HepG2 (cell line): ENCODE results near the gene PTPRD. TPM values are rescaled to one million over a fixed set of nuclear protein-coding genes. Genes with fewer than 3 reads are reported as not detected.

Experiments
- ATAC-seq: fragments of 200-7000 bp; cut with Tn5 transposase; 3 replicates; pipeline ENCODE4 v1.9.1; 2020; ENCODE audit warnings: mild to moderate bottlenecking, moderate library complexity
- BruUV-seq: library from RNA; stranded (reverse); fragments of 400-500 nt; replicated peaks from 2 replicates; lab custom pipeline; 2021; lab: Mats Ljungman, UMichigan
- CTCF ChIA-PET: fragments of 300-600 bp; formaldehyde crosslinking; extraction: SDS; loops from one replicate; lab custom pipeline; 2021; ENCODE audit warnings: low total read pairs, inconsistent platforms, low intra/inter-chr PET ratio; lab: Yijun Ruan, JAX
- POLR2A ChIA-PET: fragments of 350-600 bp; sonication (Branson Sonifier 250); formaldehyde crosslinking; loops from one replicate; lab custom pipeline; 2020; ENCODE audit warnings: antibody characterized with exemption, inconsistent platforms; lab: Yijun Ruan, JAX
- DNase-seq: peaks from one replicate; pipeline ENCODE4 v3.0.0-alpha.2; 2015; ENCODE audit warnings: low spot score
- FAIRE-seq: peaks from 3 replicates; lab custom pipeline; 2011; peaks lifted over from hg19 to GRCh38; lab: Jason Lieb, UNC
- H2AFZ ChIP-seq: one replicate; pipeline ENCODE4 v1.6.1; 2011; ENCODE audit warnings: low read length, inconsistent platforms
- H3K27ac ChIP-seq: fragments of 300-600 bp; 3 replicates; pipeline ENCODE4 v1.8.0; 2011; ENCODE audit warnings: mixed run types, mild to moderate bottlenecking, mixed read lengths, low read length, inconsistent platforms; ENCODE audit not compliant: insufficient read depth; ENCODE audit errors: extremely low read length
- H3K27me3 ChIP-seq, 2 experiments: fragments of 200-600 bp in 1 of 2; 2 replicates in 1 of 2; 3 replicates in 1 of 2; pipeline versions ENCODE4 v1.6.0 to v1.8.0; 2011; ENCODE audit warnings: low read length in 2 of 2, mild to moderate bottlenecking in 2 of 2, moderate library complexity in 2 of 2, inconsistent platforms in 1 of 2; ENCODE audit not compliant: insufficient read depth in 2 of 2, control insufficient read depth in 1 of 2
- H3K36me3 ChIP-seq, 2 experiments: fragments of 200-600 bp in 1 of 2; replicated peaks in 1 of 2; 2 replicates in 1 of 2; 3 replicates in 1 of 2; pipeline versions ENCODE4 v1.5.1 to v1.8.0; 2011; ENCODE audit warnings: low read length in 2 of 2, inconsistent platforms in 1 of 2; ENCODE audit not compliant: insufficient read depth in 2 of 2, control insufficient read depth in 1 of 2
- H3K4me1 ChIP-seq: 2 replicates; pipeline ENCODE4 v1.5.1; 2012; ENCODE audit warnings: low read length, inconsistent platforms; ENCODE audit not compliant: insufficient read depth
- H3K4me2 ChIP-seq: 2 replicates; pipeline ENCODE4 v1.6.0; 2011; ENCODE audit warnings: low read depth, low read length, inconsistent platforms
- H3K4me3 ChIP-seq, 3 experiments: fragments of 200-600 bp in 1 of 3; sonication (generic), shearing (Covaris generic) in 1 of 3; replicated peaks in 1 of 3; 2 replicates each; pipeline ENCODE4 v1.5.1; 2011 to 2016; ENCODE audit warnings: low read length in 3 of 3, inconsistent platforms in 2 of 3, low read depth in 2 of 3, mild to moderate bottlenecking in 2 of 3, control low read depth in 1 of 3, mixed read lengths in 1 of 3; ENCODE audit not compliant: insufficient read depth in 1 of 3
- H3K79me2 ChIP-seq: one replicate; pipeline ENCODE4 v1.6.1; 2011; ENCODE audit warnings: low read length, inconsistent platforms; ENCODE audit not compliant: insufficient read depth
- H3K9ac ChIP-seq: 2 replicates; pipeline ENCODE4 v1.6.0; 2011; ENCODE audit warnings: mild to moderate bottlenecking, low read depth, low read length, inconsistent platforms; ENCODE audit not compliant: insufficient read depth
- H3K9me3 ChIP-seq: 2 replicates; pipeline ENCODE4 v1.5.1; 2012; ENCODE audit warnings: mild to moderate bottlenecking, low read length
- H4K20me1 ChIP-seq: 2 replicates; pipeline ENCODE4 v1.6.0; 2011; ENCODE audit warnings: inconsistent platforms, mild to moderate bottlenecking, low read length, moderate library complexity; ENCODE audit not compliant: insufficient read depth
- FOSL2 ChIP-seq: sonication (generic); formaldehyde crosslinking; IDR thresholded peaks from 2 replicates; pipeline ENCODE4 v1.4.0; 2020; ENCODE audit warnings: missing genetic modification reagents
- HDAC2 ChIP-seq: sonication (generic); formaldehyde crosslinking; IDR thresholded peaks from 2 replicates; pipeline ENCODE4 v1.4.0; 2020; ENCODE audit warnings: missing genetic modification reagents
- IRF1 ChIP-seq: sonication (generic); formaldehyde crosslinking; IDR thresholded peaks from 2 replicates; pipeline ENCODE4 v1.4.0; 2020; ENCODE audit warnings: low read depth, mild to moderate bottlenecking, missing genetic modification reagents
- KLF12 ChIP-seq: sonication (generic); formaldehyde crosslinking; IDR thresholded peaks from 2 replicates; pipeline ENCODE4 v1.4.0; 2020; ENCODE audit warnings: missing genetic modification reagents, borderline replicate concordance
- KLF6 ChIP-seq: IDR thresholded peaks from 2 replicates; pipeline ENCODE4 v1.8.0; 2016; ENCODE audit warnings: missing biosample characterization, missing genetic modification reagents
- NFIC ChIP-seq: IDR thresholded peaks from 2 replicates; pipeline ENCODE4 v1.6.1; 2012; ENCODE audit warnings: mild to moderate bottlenecking, low read length, inconsistent platforms
- SMARCE1 ChIP-seq: fragments of 450-650 bp; IDR thresholded peaks from 2 replicates; pipeline ENCODE4 v1.6.1; 2017; ENCODE audit warnings: borderline replicate concordance
- SRF ChIP-seq: IDR thresholded peaks from 2 replicates; pipeline ENCODE4 v1.6.1; 2011; ENCODE audit warnings: mild to moderate bottlenecking, low read depth, low read length, moderate library complexity
- SRSF1 ChIP-seq: fragments of 200-400 bp; formaldehyde crosslinking; optimal IDR thresholded peaks from 2 replicates; pipeline ENCODE3; 2017; ENCODE audit warnings: mild to moderate bottlenecking, low read depth, low read length, moderate library complexity
- TSC22D2 ChIP-seq: sonication (generic); formaldehyde crosslinking; IDR thresholded peaks from 2 replicates; pipeline ENCODE4 v1.5.1; 2020; ENCODE audit warnings: missing genetic modification reagents, mild to moderate bottlenecking, borderline replicate concordance
- YEATS4 ChIP-seq: sonication (generic); formaldehyde crosslinking; IDR thresholded peaks from 2 replicates; pipeline ENCODE4 v1.4.0; 2020; ENCODE audit warnings: missing genetic modification reagents, borderline replicate concordance
- YY1 ChIP-seq: IDR thresholded peaks from 2 replicates; pipeline ENCODE4 v1.6.1; 2011; ENCODE audit warnings: low read length, low read depth, moderate library complexity, mild to moderate bottlenecking; ENCODE audit not compliant: insufficient read depth, insufficient replicate concordance
- ZHX2 ChIP-seq, 2 experiments: sonication (generic) in 1 of 2; formaldehyde crosslinking in 1 of 2; IDR thresholded peaks; 2 replicates each; pipeline versions ENCODE4 v1.6.1 to v1.9.0; 2014 to 2022; ENCODE audit warnings: antibody characterized with exemption in 1 of 2, borderline replicate concordance in 1 of 2, inconsistent platforms in 1 of 2, low read depth in 1 of 2, missing genetic modification reagents in 1 of 2
- ZNF12 ChIP-seq: sonication (generic); formaldehyde crosslinking; IDR thresholded peaks from 2 replicates; pipeline ENCODE4 v1.5.0; 2020; ENCODE audit warnings: missing genetic modification reagents
- ZNF569 ChIP-seq: sonication (generic); formaldehyde crosslinking; IDR thresholded peaks from 2 replicates; pipeline ENCODE4 v1.5.0; 2020; ENCODE audit warnings: mild to moderate bottlenecking, missing genetic modification reagents, moderate library complexity, borderline replicate concordance
- ZNF639 ChIP-seq: conservative IDR thresholded peaks from 2 replicates; pipeline ENCODE4 v1.6.1; 2018; ENCODE audit warnings: missing genetic modification reagents
- WGBS: methylation state at CpG from one replicate; pipeline ENCODE4 v1.1.6; 2017; ENCODE audit warnings: low lambda C conversion rate; 5-methylcytosine and 5-hydroxymethylcytosine counted together
- in situ Hi-C: cut with HindIII; loops from 2 replicates; pipeline ENCODE4 v1.10.0; 2017; ENCODE audit warnings: low pct_unique_long_range_greater_than_20kb; ENCODE audit not compliant: extremely low pct_ligation_motif_present
- intact Hi-C: fragments of 100-400 bp; cut with micrococcal nuclease; formaldehyde crosslinking; loops from one replicate; pipeline ENCODE4 v1.10.0; 2022; ENCODE audit not compliant: unreplicated experiment
- polyA plus RNA-seq, 8 experiments: library from polyadenylated mRNA; depleted of rRNA in 3 of 8; stranded (reverse) in 7 of 8; unstranded in 1 of 8; fragments of >200 nt; fragmentation: Illumina TruSeq in 4 of 8; extraction: Trizol in 4 of 8; gene quantifications; 2 replicates each; pipeline versions ENCODE4 v1.2.1 to v1.2.3, GENCODE V29; 2011 to 2016; ENCODE audit warnings: low read depth in 4 of 8, missing spikeins in 1 of 8, mixed read lengths in 1 of 8; ENCODE audit not compliant: insufficient read depth in 1 of 8
- total RNA-seq, 5 experiments: library from RNA; depleted of rRNA; stranded (reverse); fragments of >200 nt; fragmentation: Illumina TruSeq; extraction: Trizol; gene quantifications; 2 replicates each; pipeline ENCODE4 v1.2.3, GENCODE V29; 2016; ENCODE audit warnings: low read depth in 1 of 5

The PTPRD gene
- total and polyA plus RNA-seq, 2 of the 13 experiments (the other 11 are each of a cell fraction or from before 2014, with no cell fraction given) = 0.05 TPM; not detected in 1

- no peak for TF ChIP-seq ZHX2 (IDR thresholded peaks at IDR 0.05; ENCODE audit: low read depth)
- no peak for TF ChIP-seq ZHX2 (CRISPR knock-in tag; IDR thresholded peaks at IDR 0.05; ENCODE audit: borderline replicate concordance)
- TF ChIP-seq ZNF639 (CRISPR knock-in tag) = no peak
- TF ChIP-seq YEATS4 = no peak
Observed at GRCh38 chr9:9951556-9952160, 661.1 kb downstream of the PTPRD start (continued).

GRCh38 chr9:9950813-9951212 lies 662.0 kb downstream of the PTPRD start:
- no peaks in the 10 kb centered on the region for H3K9me3 ChIP-seq
- no peaks in the 10 kb centered on the region for H4K20me1 ChIP-seq
- intact Hi-C loops = no loop called here
- H3K9ac ChIP-seq = no peak overlapping the region
- no peak overlapping the region for H2AFZ ChIP-seq
- H3K36me3 ChIP-seq = no peaks in the 10 kb centered on the region
- FAIRE-seq = no peak
- WGBS = 9% methylated on average over 1 of the region's 1 CpG
- H3K4me1 ChIP-seq = no peaks in the 10 kb centered on the region
- in situ Hi-C loops = no loop called here
- ATAC-seq = no peak
- no peak overlapping the region for H3K27ac ChIP-seq
- no peak for DNase-seq
- BruUV-seq = no TSS peak
- H3K4me2 ChIP-seq = no peak overlapping the region
- no peak overlapping the region for H3K4me3 ChIP-seq
- no peaks in the 10 kb centered on the region for H3K27me3 ChIP-seq
- POLR2A ChIA-PET = no interaction called here
- CTCF ChIA-PET = no interaction called here
- H3K79me2 ChIP-seq = no peaks in the 10 kb centered on the region
- TF ChIP-seq ZNF12 (CRISPR knock-in tag) (no peak), FOSL2 (CRISPR knock-in tag) (no peak), SRF (no peak), KLF12 (CRISPR knock-in tag) (no peak), SRSF1 (no peak), KLF6 (CRISPR knock-in tag) (no peak), TSC22D2 (no peak), ZNF569 (CRISPR knock-in tag) (no peak), YY1 (no peak), IRF1 (CRISPR knock-in tag) (no peak), NFIC (no peak), HDAC2 (no peak), SMARCE1 (no peak)
